Smooth muscle cell (in vitro differentiated cells): ENCODE data around the gene FOXN3. TPM values are rescaled to one million over a fixed set of nuclear protein-coding genes. Genes with fewer than 3 reads are reported as not detected.

Experiments used
- DNase-seq: peaks from one replicate; lab custom pipeline; 2025; ENCODE audit not compliant: unreplicated experiment; lab: John Stamatoyannopoulos, UW
- H2AFZ ChIP-seq: fragments of 200-600 bp; sonication (generic); 2 replicates; pipeline ENCODE4 v1.6.0; 2016; ENCODE audit warnings: antibody characterized with exemption, low read depth, mild to moderate bottlenecking
- H3F3A ChIP-seq: fragments of 200-600 bp; sonication (generic); 2 replicates; pipeline ENCODE4 v1.6.0; 2017; ENCODE audit warnings: antibody characterized with exemption, low read depth
- H3K27ac ChIP-seq: fragments of 200-600 bp; sonication (generic); 2 replicates; pipeline ENCODE4 v1.5.1; 2016; ENCODE audit warnings: low read depth, mild to moderate bottlenecking
- H3K27me3 ChIP-seq: fragments of 200-600 bp; sonication (generic); 2 replicates; pipeline ENCODE4 v1.6.1; 2016; ENCODE audit warnings: low read depth, mild to moderate bottlenecking
- H3K36me3 ChIP-seq: fragments of 200-600 bp; sonication (generic); 2 replicates; pipeline ENCODE4 v1.5.1; 2016; ENCODE audit warnings: low read depth
- H3K4me1 ChIP-seq: fragments of 200-600 bp; sonication (generic); 2 replicates; pipeline ENCODE4 v1.5.1; 2016; ENCODE audit warnings: low read depth
- H3K4me2 ChIP-seq: fragments of 200-600 bp; sonication (generic); 2 replicates; pipeline ENCODE4 v1.6.0; 2016; ENCODE audit warnings: mild to moderate bottlenecking
- H3K4me3 ChIP-seq: fragments of 200-600 bp; sonication (generic); 2 replicates; pipeline ENCODE4 v1.5.1; 2016; ENCODE audit warnings: mild to moderate bottlenecking
- H3K79me2 ChIP-seq: fragments of 200-600 bp; sonication (generic); 2 replicates; pipeline ENCODE4 v1.6.0; 2016; ENCODE audit warnings: low read depth, mild to moderate bottlenecking
- H3K9ac ChIP-seq: fragments of 200-600 bp; sonication (generic); 2 replicates; pipeline ENCODE4 v1.6.0; 2016; ENCODE audit warnings: low read depth
- H3K9me3 ChIP-seq: fragments of 200-600 bp; sonication (generic); replicated peaks from 2 replicates; pipeline ENCODE4 v1.5.1; 2016; ENCODE audit warnings: low read depth
- H4K20me1 ChIP-seq: fragments of 200-600 bp; sonication (generic); 2 replicates; pipeline ENCODE4 v1.6.0; 2016; ENCODE audit warnings: low read depth
- CTCF ChIP-seq: fragments of 200-600 bp; sonication (generic); IDR thresholded peaks from 2 replicates; pipeline ENCODE4 v1.5.1; 2017; ENCODE audit warnings: borderline replicate concordance, mild to moderate bottlenecking, antibody characterized with exemption; ENCODE audit not compliant: insufficient read depth, poor library complexity, severe bottlenecking
- WGBS: methylation state at CpG from one replicate; pipeline ENCODE4 v1.1.7; 2016; ENCODE audit warnings: low lambda C conversion rate; 5-methylcytosine and 5-hydroxymethylcytosine counted together
- polyA plus RNA-seq: library from polyadenylated mRNA; unstranded; fragments of >200 nt; fragmentation: Nextera tagmentation; extraction: Ambion mirVana; gene quantifications from 2 replicates; pipeline ENCODE4 v1.2.1, GENCODE V29; 2016
- total RNA-seq: library from RNA; depleted of rRNA; stranded (reverse); fragments of >200 nt; gene quantifications from 2 replicates; pipeline ENCODE4 v1.2.3, GENCODE V29; 2014

Gene FOXN3
- total and polyA plus RNA-seq, 2 experiments from 2014 or later: 24.5 to 31.5 TPM

DNA sequence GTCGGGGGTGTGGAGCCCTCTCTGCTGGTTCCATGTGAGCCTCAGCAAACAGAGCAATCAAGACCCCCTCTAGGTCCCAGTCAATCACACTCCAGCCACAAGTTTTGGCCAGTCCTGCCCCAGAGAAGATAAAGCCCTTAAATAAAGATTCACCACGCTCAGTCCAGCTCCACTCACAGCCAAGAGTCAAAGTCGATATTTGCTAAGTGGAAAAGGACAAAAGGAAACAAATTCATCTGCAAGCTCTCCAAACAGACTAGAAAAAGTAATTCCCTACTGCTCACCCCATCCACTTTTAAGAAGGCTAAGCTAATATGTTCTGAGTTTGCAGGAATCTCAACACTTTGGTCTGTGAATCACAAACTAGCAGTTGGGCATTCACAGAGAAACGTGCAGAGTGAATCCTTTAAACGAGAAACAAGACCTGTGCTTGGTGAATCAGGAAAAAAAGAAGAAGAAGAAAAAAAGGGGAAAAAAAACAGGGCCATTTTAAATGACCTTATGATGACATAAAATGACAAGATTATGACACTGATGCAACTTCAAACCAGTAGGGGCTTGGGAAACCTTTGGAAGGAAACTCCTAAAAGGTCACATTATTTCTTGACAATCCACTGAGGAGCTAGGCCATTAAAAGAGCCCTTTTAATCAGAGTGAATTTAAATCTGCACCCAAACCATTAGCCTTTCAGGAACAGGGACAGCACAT lies 41.8 kb upstream of the FOXN3 start:
- no peaks in the 10 kb centered on the region for H3K27me3 ChIP-seq
- H3K4me2 ChIP-seq: no peak overlapping the region
- no peaks in the 10 kb centered on the region for H4K20me1 ChIP-seq
- H3K9me3 ChIP-seq: no peaks in the 10 kb centered on the region
- no peak overlapping the region for H2AFZ ChIP-seq
- no peaks in the 10 kb centered on the region for H3F3A ChIP-seq
- WGBS: 76% methylated on average over 5 of the region's 5 CpGs
- H3K4me3 ChIP-seq: no peak overlapping the region
- no peak for DNase-seq
- no peak overlapping the region for H3K27ac ChIP-seq
- no peaks in the 10 kb centered on the region for H3K36me3 ChIP-seq
- H3K79me2 ChIP-seq: no peaks in the 10 kb centered on the region
- H3K4me1 ChIP-seq: no peaks in the 10 kb centered on the region
- H3K9ac ChIP-seq: no peak overlapping the region
- TF ChIP-seq CTCF: no peak

GRCh38 chr14:89457007-89457406 lies 40.0 kb upstream of the FOXN3 start:
- WGBS: 99% methylated on average over 5 of the region's 5 CpGs
- no peaks in the 10 kb centered on the region for H3K36me3 ChIP-seq
- no peaks in the 10 kb centered on the region for H3K27me3 ChIP-seq
- no peaks in the 10 kb centered on the region for H3F3A ChIP-seq
- H3K27ac ChIP-seq: no peak overlapping the region
- no peaks in the 10 kb centered on the region for H3K79me2 ChIP-seq
- no peaks in the 10 kb centered on the region for H4K20me1 ChIP-seq
- DNase-seq: no peak
- no peak overlapping the region for H3K9ac ChIP-seq
- H3K4me2 ChIP-seq: no peak overlapping the region
- H3K9me3 ChIP-seq: no peaks in the 10 kb centered on the region
- H2AFZ ChIP-seq: no peak overlapping the region
- H3K4me1 ChIP-seq: no peaks in the 10 kb centered on the region
- no peak overlapping the region for H3K4me3 ChIP-seq
- no peak for TF ChIP-seq CTCF

GRCh38 chr14:89455412-89455811 lies 38.4 kb upstream of the FOXN3 start:
- Histone ChIP-seq H3K4me2 (peak overlapping the region; percentile 61), H3K9me3 (no peaks in the 10 kb centered on the region), H3K4me1 (no peaks in the 10 kb centered on the region), H3K4me3 (no peak overlapping the region), H2AFZ (no peak overlapping the region), H3K9ac (no peak overlapping the region), H3K36me3 (no peaks in the 10 kb centered on the region), H3K27ac (no peak overlapping the region), H3K79me2 (no peaks in the 10 kb centered on the region), H4K20me1 (no peaks in the 10 kb centered on the region), H3K27me3 (no peaks in the 10 kb centered on the region), H3F3A (no peaks in the 10 kb centered on the region)
- no peak for DNase-seq
- TF ChIP-seq CTCF: no peak
- WGBS: 14% methylated on average over 9 of the region's 9 CpGs

DNA sequence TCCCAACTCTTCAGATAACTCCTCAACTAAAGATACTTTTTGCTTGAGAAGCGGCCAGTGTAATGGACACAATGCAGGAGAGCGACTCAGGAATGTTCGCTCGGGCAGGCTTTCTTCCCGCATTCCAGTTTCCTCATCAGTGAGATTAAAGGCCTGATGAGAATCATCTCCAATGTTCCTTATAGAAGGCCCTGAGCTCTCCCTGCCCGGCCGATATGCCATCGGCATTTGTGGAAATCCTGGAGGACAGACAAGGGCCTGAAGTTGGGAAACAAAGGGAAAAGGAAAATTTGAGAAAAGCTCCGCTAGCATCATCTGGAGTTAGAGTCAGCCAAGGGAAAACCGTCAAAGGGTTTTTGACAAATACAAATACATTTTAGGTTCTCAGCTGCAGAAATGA lies 38.0 kb upstream of the FOXN3 start:
- WGBS: 55% methylated on average over 10 of the region's 10 CpGs
- DNase-seq: no peak

More for the DNA sequence above, 38.0 kb upstream of the FOXN3 start:
- no peak for TF ChIP-seq CTCF
- no peak overlapping the region for H3K9ac ChIP-seq
- H3K4me1 ChIP-seq: no peaks in the 10 kb centered on the region
- H3K4me2 ChIP-seq: peak overlapping the region; percentile 61
- no peaks in the 10 kb centered on the region for H3K36me3 ChIP-seq
- H3K79me2 ChIP-seq: no peaks in the 10 kb centered on the region
- H3K4me3 ChIP-seq: no peak overlapping the region
- no peaks in the 10 kb centered on the region for H4K20me1 ChIP-seq
- H3F3A ChIP-seq: no peaks in the 10 kb centered on the region
- no peak overlapping the region for H3K27ac ChIP-seq
- no peak overlapping the region for H2AFZ ChIP-seq
- no peaks in the 10 kb centered on the region for H3K9me3 ChIP-seq
- no peaks in the 10 kb centered on the region for H3K27me3 ChIP-seq
